GM12878 (cell line): Measurements from ENCODE around the gene TUBB4B. TPM values are rescaled to one million over a fixed set of nuclear protein-coding genes. Genes with fewer than 3 reads are reported as not detected.

Experiments used
- BCL11A ChIP-seq: IDR thresholded peaks from 2 replicates; pipeline ENCODE4 v1.6.1; 2011; ENCODE audit warnings: low read depth, low read length
- EED ChIP-seq: sonication (generic); IDR thresholded peaks from 2 replicates; pipeline ENCODE4 v1.6.1; 2016; ENCODE audit warnings: antibody characterized with exemption, low read depth
- IKZF2 ChIP-seq, 2 experiments: fragments of 450-650 bp; IDR thresholded peaks; 2 replicates each; pipeline ENCODE4 v1.6.1; 2017; ENCODE audit warnings: mild to moderate bottlenecking in 2 of 2, moderate library complexity in 2 of 2
- JUND ChIP-seq: IDR thresholded peaks from 2 replicates; pipeline ENCODE4 v1.6.1; 2012; ENCODE audit warnings: low read depth, mild to moderate bottlenecking, low read length, improper control_type of control experiment, moderate library complexity
- MXI1 ChIP-seq: fragments of 150-350 bp; IDR thresholded peaks from 2 replicates; pipeline ENCODE4 v1.6.1; 2011; ENCODE audit warnings: low read depth, mild to moderate bottlenecking, inconsistent platforms, low read length, improper control_type of control experiment
- NFYA ChIP-seq: IDR thresholded peaks from 2 replicates; pipeline ENCODE4 v1.6.1; 2011; ENCODE audit warnings: low read depth, mild to moderate bottlenecking, low read length, improper control_type of control experiment, borderline replicate concordance
- POLR2A ChIP-seq: IDR thresholded peaks from 2 replicates; pipeline ENCODE4 v1.6.1; 2011; ENCODE audit warnings: low read depth, mild to moderate bottlenecking, low read length
- RAD21 ChIP-seq: IDR thresholded peaks from 2 replicates; pipeline ENCODE4 v1.6.1; 2011; ENCODE audit warnings: mild to moderate bottlenecking, low read depth, low read length, moderate library complexity; ENCODE audit not compliant: insufficient read depth
- RELB ChIP-seq: fragments of 450-650 bp; IDR thresholded peaks from 2 replicates; pipeline ENCODE4 v1.6.1; 2017; ENCODE audit warnings: low read depth, mild to moderate bottlenecking, moderate library complexity
- SUZ12 ChIP-seq: fragments of 200-600 bp; sonication (generic); IDR thresholded peaks from one replicate; pipeline ENCODE4 v1.6.1; 2018; ENCODE audit warnings: antibody characterized with exemption, mild to moderate bottlenecking; ENCODE audit not compliant: unreplicated experiment
- TARDBP ChIP-seq: IDR thresholded peaks from 2 replicates; pipeline ENCODE4 v1.6.1; 2016; ENCODE audit warnings: borderline replicate concordance
- TCF12 ChIP-seq: IDR thresholded peaks from 2 replicates; pipeline ENCODE4 v1.6.1; 2011; ENCODE audit warnings: low read depth, mild to moderate bottlenecking, low read length
- TCF3 ChIP-seq: IDR thresholded peaks from 2 replicates; pipeline ENCODE4 v1.6.1; 2012; ENCODE audit warnings: low read depth, mild to moderate bottlenecking, low read length, borderline replicate concordance; ENCODE audit not compliant: insufficient read depth
- polyA plus RNA-seq, 11 experiments: library from polyadenylated mRNA; depleted of rRNA in 4 of 11; unstranded in 6 of 11; stranded (reverse) in 5 of 11; fragments of >200 nt; fragmentation: Nextera tagmentation in 4 of 11; fragmentation: Illumina TruSeq in 1 of 11; extraction: Ambion mirVana in 4 of 11; extraction: Trizol in 1 of 11; gene quantifications; 1 replicate in 1 of 11; 2 replicates in 10 of 11; pipeline versions ENCODE4 v1.2.1 to v1.2.3, GENCODE V29; 2011 to 2016; ENCODE audit warnings: inconsistent platforms in 2 of 11, missing spikeins in 2 of 11, low read depth in 1 of 11
- total RNA-seq, 4 experiments: library from RNA; depleted of rRNA in 3 of 4; stranded (reverse); fragments of >200 nt in 3 of 4; fragmentation: Illumina TruSeq in 1 of 4; extraction: Trizol in 1 of 4; gene quantifications; 2 replicates each; pipeline versions ENCODE4 v1.2.1 to v1.2.3, GENCODE V29; 2013 to 2021

The TUBB4B gene
- total and polyA plus RNA-seq, 10 of the 15 experiments (the other 5 are each of a cell fraction or from before 2014, with no cell fraction given) = 23.0 to 532 (median 254) TPM

- TF ChIP-seq SUZ12 (no peak), BCL11A (no peak), RELB (peak; percentile 68), EED (no peak), NFYA (no peak), TCF12 (no peak), JUND (no peak), IKZF2 (IDR thresholded peaks at IDR 0.05) (no peak), MXI1 (peak; percentile 35; the same call in 1 of the 2 replicates), TARDBP (no peak), TCF3 (no peak), RAD21 (no peak), POLR2A (peak; percentile 79)
Observed at GRCh38 chr9:137223078-137223970, 17.8 kb upstream of the TUBB4B start (continued).
